GOT3 (cell line): Measurements from ENCODE around the gene RNF220.

Experiments used
- DNase-seq: peaks from one replicate; lab custom pipeline; 2025; ENCODE audit warnings: mixed read lengths; lab: John Stamatoyannopoulos, UW

The RNF220 gene

GRCh38 chr1:44436401-44437106 is 31.5 kb downstream of the RNF220 start:
- no peak for DNase-seq

DNA sequence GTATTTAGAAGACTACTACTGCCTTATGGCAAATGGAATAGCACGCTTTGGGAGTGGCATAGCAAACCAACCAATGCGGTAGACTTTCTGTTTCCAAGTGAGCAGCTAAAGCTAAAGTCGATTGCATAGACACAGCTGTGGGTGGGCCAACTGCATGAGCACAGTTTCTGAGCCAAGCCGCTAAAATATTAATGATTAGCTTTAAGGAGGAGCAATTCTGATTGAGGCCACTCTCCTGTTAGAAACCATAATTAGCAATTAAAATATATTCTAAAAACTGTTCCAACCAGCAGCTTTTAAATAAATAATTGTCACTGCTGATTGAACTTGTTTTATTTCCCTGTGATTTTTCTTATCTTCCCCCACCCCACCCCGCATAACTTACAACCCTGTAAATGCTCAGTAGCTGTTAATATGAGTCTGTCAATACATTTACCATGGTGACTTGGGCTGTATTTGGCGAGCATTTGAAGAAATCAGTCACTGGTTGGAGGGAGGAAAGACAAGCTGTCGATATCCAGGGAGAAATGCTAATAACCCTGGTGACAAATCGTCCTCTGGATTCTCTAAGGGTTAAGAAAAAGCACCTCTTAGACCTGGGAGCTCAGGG is 32.2 kb downstream of the RNF220 start:
- DNase-seq = no peak

DNA sequence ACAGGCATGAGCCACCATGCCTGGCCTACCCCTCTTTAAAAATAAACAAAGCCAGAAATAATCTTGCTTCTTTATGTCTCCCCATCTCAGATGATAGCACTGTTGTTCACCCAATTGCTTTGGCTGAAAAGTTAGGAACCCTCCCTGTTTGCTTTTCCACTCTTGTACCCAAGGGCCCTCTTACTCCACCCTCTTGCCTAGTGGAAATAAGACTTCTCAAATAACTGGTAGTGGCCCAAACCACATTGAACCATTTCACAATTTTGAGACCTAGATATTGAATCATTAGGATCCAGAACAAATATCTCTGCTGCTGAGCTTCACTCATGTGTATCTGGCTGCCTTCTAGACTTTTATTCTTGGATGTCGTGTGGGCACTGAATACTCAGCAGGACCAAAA is 37.7 kb downstream of the RNF220 start:
- DNase-seq = no peak

DNA sequence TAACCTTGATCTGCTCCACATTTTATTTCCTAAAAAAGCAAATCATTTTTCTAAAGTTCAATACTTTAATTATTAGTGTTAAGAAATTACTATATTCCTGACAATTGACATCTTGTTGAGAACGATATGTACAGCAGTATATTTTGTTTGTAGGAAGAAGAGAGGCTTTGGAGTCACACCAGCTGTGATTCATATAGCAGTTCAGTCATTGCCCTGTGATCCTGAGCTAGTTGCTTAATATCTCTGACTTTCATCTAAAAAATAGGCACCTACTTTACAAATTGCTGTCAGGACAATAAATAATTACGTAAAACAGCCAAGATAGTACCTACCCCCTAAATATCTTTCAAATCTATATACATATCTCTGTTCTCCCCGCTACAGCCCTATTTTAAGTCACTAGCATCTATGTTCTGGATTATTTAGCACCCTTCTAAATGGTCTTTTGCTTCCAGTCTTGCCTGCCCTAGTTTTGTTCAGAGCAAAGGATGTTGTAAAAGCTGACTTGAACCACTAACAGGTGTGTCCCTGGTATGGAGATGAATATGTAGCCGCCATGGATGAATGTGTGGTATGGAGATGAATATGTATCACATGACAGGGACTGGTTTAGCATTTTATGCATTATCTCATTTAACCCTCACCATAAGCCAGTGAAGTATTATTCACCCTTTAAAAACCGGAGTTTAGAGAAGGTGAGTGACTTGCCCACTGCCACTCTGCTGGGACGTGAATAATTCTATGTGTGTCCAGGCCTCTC is 42.2 kb downstream of the RNF220 start:
- no peak for DNase-seq

GRCh38 chr1:44453798-44454349 is 48.8 kb downstream of the RNF220 start:
- DNase-seq = no peak

DNA sequence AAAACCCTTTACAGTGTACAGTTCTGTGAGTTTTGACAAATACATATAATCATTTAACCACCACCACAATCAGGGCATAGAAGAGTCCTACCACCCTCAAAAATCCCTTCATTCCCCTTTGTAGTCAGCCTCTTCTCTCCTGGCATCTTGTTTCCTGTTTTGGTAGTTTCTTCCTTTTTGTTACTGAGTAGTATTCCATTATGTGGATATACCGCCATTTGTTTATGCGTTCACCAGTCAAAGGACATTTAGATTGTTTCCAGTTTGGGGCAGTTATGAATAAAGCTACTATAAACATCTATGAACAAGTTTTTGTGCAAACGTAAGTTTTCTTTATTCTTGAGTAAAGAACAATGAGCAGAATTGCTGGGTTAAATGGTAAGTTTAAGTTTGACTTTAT is 49.6 kb downstream of the RNF220 start:
- DNase-seq = no peak

DNA sequence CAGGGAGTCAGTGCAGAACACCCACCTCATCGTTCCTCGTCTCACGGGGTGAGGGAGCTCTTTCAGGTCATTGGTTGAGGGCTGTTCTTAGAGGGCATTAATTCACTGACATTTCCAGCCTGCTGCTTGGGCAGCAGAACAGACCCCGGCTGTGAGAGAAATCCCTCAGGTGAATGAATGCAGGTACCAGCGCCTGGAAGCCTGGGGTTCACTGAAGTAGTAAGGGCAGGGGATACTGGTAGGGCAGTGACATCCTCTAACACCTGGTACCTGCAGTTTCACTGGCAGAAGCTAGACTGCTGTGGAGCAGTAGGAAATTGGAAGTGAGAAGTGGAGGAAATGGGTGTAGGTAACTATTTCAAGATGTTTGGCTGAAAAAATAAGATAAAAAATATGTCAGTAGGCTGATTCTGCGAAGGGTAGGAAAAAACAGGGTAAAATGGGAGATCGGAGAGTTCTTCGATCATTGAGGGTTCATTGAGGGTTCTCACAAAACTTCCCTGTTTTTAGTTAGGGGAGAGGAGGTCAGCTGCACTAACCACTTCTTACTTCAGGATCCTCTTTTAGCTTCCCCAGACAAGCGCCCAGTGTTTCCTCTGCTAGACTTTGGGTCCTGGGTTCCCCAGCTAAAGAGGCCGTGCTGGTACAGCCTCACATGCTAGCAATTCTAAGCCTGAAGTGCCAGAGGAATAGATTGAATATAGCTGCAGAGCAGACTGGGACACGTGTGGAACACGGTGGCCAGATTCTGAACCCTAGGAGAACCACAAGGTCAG is 55.2 kb downstream of the RNF220 start:
- no peak for DNase-seq

- no peak for DNase-seq
Observed at GRCh38 chr1:44464361-44464760, 59.3 kb downstream of the RNF220 start.

DNA sequence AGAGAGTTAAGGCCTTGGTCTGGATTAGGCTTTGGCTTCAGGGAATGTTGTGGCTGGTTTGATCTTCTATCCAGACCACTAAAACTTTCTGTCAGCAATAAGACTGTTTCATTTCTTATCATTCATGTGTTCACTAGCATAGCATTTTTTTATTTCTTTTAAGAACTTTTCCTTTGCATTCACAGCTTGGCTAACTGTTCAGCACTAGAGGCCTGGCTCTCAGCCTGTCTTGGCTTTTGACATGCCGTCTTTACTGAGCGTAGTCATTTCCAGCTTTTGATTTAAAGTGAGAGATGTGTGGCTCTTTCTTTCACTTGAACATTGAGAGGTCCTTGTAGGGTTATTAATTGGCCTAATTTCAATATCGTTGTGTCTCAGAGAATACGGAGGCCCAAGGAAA is 62.5 kb downstream of the RNF220 start:
- DNase-seq = no peak

GRCh38 chr1:44471911-44472453 is 66.9 kb downstream of the RNF220 start:
- DNase-seq = no peak

DNA sequence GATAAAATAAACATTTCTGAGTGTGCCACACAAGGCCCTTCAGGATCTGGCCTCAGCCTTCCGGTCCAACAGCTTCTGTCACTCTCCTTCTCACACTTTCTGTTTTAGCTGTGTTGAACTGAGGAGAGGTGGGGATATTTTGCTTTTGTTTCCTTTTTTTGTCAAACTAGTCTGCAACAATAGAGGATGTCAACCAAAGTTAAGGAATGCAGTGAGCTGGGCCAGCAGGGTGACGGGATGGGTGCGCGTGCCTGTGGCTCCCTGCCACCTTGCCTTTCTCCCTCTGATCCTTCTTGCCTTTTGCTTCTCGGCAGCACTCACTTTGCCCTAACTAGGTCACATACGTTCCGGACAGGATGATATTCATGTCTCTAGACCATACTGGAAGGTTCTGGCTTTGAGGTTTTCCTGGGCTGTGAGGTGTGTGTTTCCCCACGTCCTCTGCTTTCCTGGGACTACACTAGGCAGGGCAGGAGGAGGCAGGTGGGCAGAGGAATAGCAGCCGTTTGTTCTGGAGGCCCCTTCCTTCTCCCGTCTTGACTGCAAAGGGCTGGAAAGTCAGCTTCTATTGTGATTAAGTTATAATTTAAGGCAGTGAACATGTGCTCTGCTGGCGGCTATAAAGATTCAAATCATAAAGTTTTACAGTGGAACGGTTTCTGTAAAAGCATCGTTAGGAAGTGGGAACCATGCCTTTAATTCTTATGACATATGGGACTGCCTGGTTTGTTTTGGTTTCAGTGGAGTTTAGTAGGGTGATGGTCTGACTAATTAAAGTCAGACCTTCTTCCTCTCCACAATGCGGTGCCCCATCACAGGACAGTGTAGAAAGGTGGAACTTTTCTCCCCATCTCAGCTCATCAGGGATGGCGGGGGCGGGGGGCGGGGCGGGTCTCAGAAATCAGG is 67.8 kb downstream of the RNF220 start:
- no peak for DNase-seq

GRCh38 chr1:44476891-44477290 is 71.8 kb downstream of the RNF220 start:
- no peak for DNase-seq

GRCh38 chr1:44481701-44482100 is 76.6 kb downstream of the RNF220 start:
- DNase-seq = no peak

DNA sequence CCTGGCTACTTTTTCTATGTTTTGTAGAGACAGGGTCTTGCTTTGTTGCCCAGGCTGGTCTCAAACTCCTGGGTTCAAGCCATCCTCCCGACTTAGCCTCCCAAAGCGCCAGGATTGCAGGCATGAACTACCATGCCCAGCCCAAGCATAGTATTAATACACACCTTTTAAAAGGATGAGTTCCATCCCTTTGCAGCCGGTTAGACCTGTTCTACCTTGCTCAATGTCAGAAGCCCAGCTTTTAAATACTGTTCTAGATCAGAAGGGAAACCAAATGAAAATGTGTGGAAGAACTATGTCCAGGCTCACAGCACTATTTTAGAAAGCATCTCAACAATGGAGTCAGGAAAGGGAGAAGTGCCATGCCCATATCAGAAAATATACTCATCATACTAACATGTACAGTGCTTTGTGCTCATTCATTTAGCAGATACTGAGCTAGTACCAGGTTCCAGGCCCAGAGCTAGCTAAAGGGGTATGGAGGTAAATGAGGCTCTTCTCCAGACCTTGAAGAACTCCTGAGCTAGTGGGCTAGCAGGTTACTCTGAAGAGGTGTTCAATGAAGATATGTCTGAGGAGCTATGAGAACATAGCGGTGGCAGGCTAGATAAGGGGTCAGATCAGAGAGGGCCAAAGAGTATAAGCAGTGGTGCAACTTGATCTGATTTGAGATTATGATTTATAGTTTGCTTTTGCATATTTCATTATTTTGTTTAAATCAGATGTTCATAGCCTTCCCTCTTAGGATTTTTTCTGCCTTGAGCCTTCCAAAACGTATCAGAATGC is 78.2 kb downstream of the RNF220 start:
- DNase-seq = no peak

DNA sequence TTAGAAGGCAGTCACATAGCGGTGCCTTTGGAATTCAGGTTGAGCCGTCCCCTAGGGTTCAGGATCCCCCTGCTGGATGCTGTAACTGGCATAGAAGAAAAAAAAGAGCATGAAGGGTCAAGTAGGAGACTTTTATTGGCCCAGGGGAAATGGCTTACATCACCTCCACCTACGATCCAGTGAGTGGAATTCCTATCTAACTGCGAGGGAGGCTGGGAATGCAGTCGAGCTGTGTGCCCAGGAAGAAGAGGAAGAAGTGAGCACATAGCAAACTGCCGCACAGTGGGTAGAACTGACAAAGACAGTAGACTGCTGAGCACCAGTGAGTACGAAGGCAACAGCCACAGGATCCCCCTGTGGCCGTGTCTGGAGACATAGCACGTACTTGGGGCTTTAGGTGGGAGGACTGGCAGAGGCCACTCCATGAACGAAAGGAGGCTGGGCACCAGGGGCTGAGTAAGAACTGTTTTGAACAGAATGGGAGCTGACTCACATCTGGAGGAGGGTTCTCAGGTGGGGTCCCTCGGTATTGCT is 79.2 kb downstream of the RNF220 start:
- DNase-seq = no peak

DNA sequence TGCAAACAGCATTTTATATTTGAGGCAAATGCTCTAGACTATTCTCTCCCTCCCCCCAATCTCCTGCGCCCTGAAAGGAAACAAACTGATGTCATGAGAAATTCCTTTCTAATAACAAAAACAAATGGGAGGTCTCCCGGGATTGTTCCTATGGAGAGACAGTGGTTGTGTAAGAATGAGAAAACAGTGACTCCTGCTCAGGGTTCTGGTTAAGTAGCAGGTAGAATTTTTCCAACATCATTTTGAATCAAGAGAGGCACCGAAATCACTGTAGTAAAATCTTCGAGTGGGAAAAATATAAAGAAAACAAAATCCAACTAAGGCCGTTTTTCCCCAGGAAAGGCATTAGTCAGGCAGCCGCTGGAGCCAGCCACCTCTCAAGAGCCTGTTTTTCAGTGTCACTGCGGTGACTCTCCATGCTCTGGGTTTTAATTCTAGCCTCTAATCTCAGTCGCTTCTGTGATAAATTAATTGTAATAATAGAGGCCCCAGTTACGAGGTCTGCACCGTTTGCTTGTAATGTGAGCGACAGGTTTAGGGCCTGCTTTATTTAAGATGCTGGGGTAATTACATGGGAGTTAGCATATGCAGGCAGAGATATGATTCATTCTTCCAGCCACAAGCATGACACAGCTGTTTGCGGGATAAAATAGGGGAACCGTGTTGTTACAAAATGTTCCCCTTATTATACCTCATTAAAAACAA is 80.3 kb downstream of the RNF220 start:
- DNase-seq = no peak

DNA sequence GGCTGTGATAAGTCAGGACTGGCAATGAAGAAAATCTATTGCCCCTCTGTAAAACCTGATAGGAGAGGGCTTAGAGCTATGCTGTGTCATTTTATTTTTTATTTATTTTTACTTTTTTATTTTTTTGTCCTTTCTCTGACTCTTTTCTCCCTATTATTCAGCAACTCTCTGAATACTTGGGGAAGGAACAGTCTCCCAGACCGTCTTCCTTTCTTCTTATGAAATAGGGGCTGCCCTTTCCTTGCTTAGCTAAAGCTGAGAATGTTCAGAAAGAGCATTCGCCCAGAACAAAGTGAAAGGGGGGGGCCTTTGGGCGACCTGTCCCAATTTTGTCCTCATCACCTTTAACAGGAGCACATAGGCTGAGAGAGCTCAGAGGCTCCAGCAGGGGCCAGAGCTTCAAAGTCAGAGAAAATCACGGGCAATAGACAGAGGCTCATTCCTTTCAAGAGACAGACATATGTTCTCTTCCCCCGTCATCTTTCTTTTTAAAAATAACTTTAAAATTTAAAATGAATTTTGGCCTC is 80.9 kb downstream of the RNF220 start:
- DNase-seq = no peak

GRCh38 chr1:44489481-44489880 is 84.4 kb downstream of the RNF220 start:
- DNase-seq = no peak
